Mononuclear cell (primary cell): ENCODE results near the gene MRPL42. TPM values are rescaled to one million over a fixed set of nuclear protein-coding genes. Genes with fewer than 3 reads are reported as not detected.

Source experiments
- total RNA-seq: library from RNA; depleted of rRNA; stranded (reverse); fragments of >200 nt; gene quantifications from one replicate; pipeline ENCODE4 v1.2.3, GENCODE V29; 2012

Gene MRPL42
- total RNA-seq, 1 donor: 46.7 TPM

Other genes with a start within 250 kb of the MRPL42 start
- gene NUDT4, start 89.6 kb upstream of the MRPL42 start, total RNA-seq: 87.6 TPM
- gene UBE2N, start 25.6 kb upstream of the MRPL42 start, total RNA-seq: 92.5 TPM
- gene SOCS2, start 105.2 kb downstream of the MRPL42 start, total RNA-seq: 6.9 TPM
- 7.5 TPM for gene CRADD, start 209.9 kb downstream of the MRPL42 start, total RNA-seq